DMS153 (cell line): ENCODE data around the gene TBC1D22A.
"Not testable (repeated sequence)": the region's sequence is repeated elsewhere in the genome, so short reads cannot be mapped to it uniquely, and the experiment has no call there.

ENCODE experiments used
- DNase-seq: peaks from one replicate; lab custom pipeline; 2025; lab: John Stamatoyannopoulos, UW

The TBC1D22A gene

DNA sequence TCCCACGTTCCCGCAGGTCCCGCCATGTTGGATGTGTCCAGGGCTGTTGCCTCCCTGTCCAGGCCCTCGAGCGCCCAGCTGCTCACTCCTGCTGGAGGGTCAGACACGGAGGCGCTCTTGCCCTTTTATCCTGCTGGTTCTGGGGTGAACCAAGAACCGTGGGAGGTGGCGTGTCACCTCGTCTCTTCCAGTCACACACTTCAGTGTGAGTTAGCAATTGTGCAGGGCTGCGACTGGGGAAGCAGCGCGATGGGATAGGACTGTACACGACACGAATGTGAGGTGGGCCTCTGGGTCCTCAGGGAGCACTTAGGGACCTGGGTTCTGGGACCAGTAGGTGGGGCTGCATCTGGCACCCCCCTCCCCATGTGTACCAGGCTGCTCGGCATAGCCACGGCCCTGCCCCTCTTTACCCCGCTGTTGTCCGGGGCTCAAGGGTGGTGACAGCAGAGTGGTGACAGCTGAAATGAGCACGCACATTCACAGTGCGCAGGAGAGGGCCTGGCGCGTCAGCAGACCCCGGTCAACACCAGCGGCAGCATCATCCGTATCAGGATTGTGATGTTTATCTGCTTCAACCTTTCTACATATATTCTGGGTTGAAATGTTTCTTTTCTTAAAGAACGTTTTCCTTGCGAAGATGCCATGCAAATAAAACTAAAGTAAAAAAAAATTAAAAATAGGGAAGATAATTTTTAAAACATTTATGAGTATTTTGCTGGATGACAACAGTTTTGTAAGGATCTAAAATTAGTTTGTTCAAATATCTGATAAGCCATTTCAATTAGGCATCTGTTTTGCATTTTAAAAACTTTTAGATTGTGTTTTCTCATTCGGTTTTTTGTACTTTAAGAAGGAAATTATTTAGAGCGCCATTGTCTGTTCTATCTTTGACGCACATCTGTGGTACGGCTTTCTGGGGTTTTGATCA, 210.7 kb downstream of the TBC1D22A start:
- no peak for DNase-seq

- no peak for DNase-seq
Observed at GRCh38 chr22:46974077-46974476, 211.6 kb downstream of the TBC1D22A start.

DNA sequence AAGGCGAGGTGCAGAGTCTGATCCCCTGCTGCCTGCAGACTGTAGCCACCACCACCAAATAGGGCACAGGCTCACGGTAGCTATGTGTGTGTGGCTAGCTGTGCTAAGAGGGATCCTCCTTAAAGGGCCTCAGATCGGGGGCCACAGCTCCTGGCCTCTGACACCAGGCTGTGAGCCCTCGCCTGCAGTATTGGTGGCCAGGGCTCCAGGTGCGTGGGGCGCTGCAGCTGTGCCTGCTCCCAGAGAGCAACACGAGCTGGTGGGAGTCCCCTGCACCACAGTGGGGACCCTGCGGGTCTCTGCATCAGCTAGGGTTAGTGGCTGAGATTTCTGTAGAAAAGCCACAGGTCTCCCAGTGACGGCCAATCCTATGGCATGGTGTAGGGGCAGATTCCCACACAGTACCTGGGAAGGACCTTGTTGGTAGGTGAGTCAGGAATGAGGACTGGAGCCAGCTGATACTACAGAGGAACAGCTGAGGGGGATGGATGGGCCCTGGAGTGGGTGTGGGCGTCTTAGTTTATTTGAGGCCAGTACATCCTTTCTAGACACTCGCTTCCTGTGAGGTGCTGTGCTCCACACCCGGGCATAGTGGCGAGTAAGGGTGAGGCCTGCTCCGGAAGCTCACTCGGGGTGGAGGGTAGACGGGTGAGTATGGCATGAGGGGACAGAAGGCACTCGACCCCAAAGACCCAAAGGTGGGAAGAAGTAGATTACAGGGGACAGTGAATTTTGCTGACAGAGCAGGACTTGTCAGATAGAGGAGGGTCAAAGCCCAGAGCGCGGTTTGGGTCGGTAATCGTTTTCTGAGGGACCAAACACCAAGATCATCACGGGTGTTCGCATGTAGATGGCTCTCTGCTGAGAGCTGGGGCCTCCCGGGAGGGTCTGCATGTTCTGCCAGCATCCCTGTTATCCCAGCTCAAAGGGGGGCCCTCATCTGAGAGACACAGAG, 212.5 kb downstream of the TBC1D22A start:
- DNase-seq, result no peak

DNA sequence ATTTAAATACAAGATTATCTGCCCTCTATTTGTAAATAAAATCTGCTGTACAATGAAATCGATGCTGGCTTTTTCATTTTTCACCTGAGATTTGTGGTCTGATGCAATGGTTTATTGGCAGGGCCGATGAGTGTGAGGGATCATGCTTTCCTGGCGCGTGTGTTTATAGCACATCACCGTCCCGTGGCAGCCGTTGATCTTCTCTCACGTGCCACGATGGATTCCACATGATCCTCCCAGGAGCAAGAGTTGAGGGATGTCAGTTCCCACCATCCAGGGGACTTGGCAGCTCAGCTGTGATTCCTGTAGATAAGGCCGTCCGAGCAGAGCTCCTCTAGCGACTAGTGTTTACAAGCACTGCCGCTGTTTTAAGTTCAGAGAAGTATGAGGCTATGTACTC, 213.7 kb downstream of the TBC1D22A start:
- no peak for DNase-seq

DNA sequence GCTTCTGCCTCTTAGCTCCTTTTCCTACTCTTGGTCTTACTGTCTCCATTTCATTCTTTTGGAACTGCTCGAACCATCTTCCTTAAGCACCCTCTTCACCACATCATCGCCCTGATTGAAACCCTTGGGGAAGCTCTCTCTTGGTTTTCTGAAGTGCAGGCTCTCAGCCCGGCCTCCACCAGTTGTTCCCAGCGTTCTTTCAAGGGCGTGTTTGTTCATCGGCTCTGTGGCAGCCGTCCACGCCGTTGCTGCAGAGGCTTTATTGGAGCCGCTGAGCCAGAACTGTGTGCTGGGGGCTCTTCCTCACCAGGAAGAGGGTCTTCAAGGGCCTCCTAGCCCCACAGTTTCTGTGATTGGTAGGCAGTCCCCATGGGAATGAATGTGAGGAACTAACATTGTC, 214.1 kb downstream of the TBC1D22A start:
- no peak for DNase-seq

- no peak for DNase-seq
Observed at GRCh38 chr22:46977656-46978343, 215.3 kb downstream of the TBC1D22A start.

- DNase-seq, result not testable (repeated sequence)
Observed at GRCh38 chr22:46978668-46979067, 216.2 kb downstream of the TBC1D22A start.

DNA sequence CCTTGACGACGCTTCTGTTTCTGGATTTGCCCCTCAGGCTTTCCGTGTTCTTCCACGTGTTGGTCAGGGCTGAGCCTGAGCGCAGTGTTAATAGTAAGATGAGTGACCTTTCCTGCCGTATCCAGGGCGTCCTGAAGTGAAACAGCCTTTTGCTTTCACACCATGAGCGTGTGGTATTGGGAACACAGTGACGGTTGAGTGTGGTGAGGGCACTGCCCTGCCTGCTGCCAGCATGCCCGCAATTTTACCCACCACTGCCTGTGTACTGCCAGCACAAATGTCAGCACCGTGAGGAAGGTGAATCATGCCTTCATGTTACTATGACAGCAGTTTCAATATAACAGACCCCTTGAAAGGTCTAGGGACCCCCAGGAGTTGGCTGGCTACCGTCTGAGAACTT, 217.1 kb downstream of the TBC1D22A start:
- no peak for DNase-seq

- no peak for DNase-seq
Observed at GRCh38 chr22:46980392-46980791, 217.9 kb downstream of the TBC1D22A start.

DNA sequence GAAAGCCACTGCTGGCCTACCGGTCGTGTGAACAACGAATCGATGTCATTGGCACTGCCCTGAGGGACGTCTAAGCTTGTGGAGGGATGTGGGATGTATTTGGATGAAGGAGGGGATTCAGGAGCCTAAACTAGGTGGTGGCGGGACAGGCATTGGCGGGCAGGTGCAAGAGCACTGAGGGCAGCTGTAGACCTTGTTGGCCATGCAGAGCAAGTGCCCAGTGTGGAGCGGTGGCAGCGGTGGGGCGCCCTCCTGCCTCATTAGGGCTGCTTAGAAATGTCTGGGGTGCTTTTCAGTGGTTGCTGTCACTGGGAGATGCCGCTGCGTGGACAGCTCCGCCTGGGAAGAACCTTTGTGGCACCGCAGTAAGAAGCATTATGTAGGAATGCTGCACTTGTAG, 220.2 kb downstream of the TBC1D22A start:
- no peak for DNase-seq

DNA sequence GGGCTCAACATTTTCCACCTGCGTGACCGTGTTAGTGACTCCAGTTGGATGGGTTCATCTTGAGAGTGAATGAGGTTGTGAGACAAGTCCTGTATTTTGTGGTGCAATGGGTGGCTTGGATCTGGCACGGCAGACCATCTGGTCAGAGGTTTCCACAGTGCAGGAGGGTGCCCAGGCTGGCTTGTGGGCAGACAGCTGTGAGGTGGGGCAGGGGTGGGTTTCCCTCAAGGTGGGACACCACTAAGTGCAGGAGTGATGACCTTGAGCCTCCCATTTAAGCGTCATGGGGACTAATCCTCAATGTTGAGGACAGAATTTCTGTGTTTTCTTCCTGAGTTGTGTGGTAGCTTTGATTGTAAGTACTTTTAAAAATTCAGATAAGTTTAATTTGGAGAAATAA, 220.6 kb downstream of the TBC1D22A start:
- DNase-seq, result no peak

- no peak for DNase-seq
Observed at GRCh38 chr22:46984751-46985506, 222.5 kb downstream of the TBC1D22A start.

GRCh38 chr22:46985507-46985882, 223.0 kb downstream of the TBC1D22A start:
- no peak for DNase-seq

DNA sequence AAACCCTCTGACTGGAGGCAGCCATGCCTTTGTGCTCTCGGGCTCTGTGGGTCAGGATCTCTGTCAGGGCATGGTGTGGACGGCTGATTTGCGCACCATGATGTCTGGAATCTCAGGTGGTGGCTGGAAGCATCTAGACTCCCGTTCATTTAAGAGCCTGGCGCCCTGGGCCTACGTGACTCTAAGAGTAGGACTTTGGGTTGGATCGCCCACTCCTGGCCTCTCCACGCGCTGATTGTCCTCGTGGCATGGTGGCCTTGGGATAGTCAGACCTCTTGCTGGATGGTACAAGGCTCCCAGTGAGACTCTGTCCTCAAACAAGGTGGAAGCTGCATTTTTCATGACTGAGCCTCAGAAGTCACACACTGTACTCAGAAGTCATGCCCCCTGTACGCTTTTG, 224.3 kb downstream of the TBC1D22A start:
- DNase-seq, result no peak

- no peak for DNase-seq
Observed at GRCh38 chr22:46990937-46991550, 228.6 kb downstream of the TBC1D22A start.

DNA sequence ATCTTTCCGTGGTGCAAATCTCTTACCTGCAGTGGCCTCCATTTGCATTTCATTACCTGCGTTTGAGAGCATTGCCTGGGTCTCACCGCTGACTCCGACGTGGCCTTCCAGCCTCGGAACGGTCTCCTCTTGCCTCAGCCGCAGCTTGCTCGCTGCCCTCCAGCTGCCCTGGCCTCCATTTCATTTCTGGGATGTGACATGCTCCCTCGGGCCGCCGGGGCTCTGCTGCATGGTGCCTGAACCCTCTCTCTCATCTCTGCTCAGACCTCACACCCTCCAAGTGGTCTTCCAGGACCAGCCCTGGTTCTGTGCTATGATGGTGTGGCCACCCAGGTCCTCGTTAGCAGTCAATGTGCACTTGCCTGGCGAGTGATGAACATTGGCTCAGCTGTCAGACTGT, 229.2 kb downstream of the TBC1D22A start:
- DNase-seq, result no peak

GRCh38 chr22:46992121-46992731, 229.8 kb downstream of the TBC1D22A start:
- DNase-seq, result no peak

GRCh38 chr22:46993633-46994032, 231.2 kb downstream of the TBC1D22A start:
- no peak for DNase-seq

- DNase-seq, result no peak
Observed at GRCh38 chr22:46994265-46994664, 231.8 kb downstream of the TBC1D22A start.

DNA sequence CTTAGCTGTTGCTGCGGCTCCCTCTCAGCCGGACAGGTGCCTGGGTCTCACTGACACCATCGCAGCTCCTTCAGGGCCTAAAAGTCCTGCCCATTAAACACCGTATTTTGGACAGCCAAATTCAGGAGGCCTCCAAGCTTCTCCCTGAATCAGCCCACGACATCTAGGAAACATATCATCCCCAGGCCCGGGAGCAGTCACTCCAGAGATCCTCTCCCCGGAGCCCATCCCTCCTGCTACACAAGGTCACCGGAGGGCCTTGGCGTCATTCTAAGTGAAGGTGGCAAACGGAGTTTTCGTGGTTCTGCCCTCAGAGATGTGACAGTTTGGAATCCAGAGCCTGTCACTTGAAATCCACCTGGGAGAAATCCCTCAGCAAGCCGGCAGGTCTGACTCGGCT, 232.5 kb downstream of the TBC1D22A start:
- no peak for DNase-seq
